Measurements from ENCODE around the gene AFTPH.

The AFTPH gene

GRCh38 chr2:64538764-64539433 is 14.8 kb downstream of the AFTPH start:
- in situ Hi-C loops (cut with HindIII; ENCODE audit: low sequenced_read_pairs) = no loop called here

GRCh38 chr2:64540615-64541014 is 16.5 kb downstream of the AFTPH start:
- in situ Hi-C loops (cut with HindIII; ENCODE audit: low sequenced_read_pairs) = no loop called here

GRCh38 chr2:64541547-64541946 is 17.4 kb downstream of the AFTPH start:
- in situ Hi-C loops (cut with HindIII; ENCODE audit: low sequenced_read_pairs) = no loop called here

- in situ Hi-C loops (cut with HindIII; ENCODE audit: low sequenced_read_pairs) = no loop called here
These were observed 18.2 kb downstream of the AFTPH start for GRCh38 chr2:64542071-64543007.

GRCh38 chr2:64543008-64543697 is 19.0 kb downstream of the AFTPH start:
- in situ Hi-C loops (cut with HindIII; ENCODE audit: low sequenced_read_pairs) = no loop called here

GRCh38 chr2:64548761-64549160 is 24.6 kb downstream of the AFTPH start:
- in situ Hi-C loops (cut with HindIII; ENCODE audit: low sequenced_read_pairs) = no loop called here

- in situ Hi-C loops (cut with HindIII; ENCODE audit: low sequenced_read_pairs) = no loop called here
These were observed 25.9 kb downstream of the AFTPH start for GRCh38 chr2:64550042-64550441.

- in situ Hi-C loops (cut with HindIII; ENCODE audit: low sequenced_read_pairs) = no loop called here
These were observed 27.7 kb downstream of the AFTPH start for GRCh38 chr2:64551851-64552250.

- in situ Hi-C loops (cut with HindIII; ENCODE audit: low sequenced_read_pairs) = no loop called here
These were observed 30.0 kb downstream of the AFTPH start for GRCh38 chr2:64554117-64554516.

- in situ Hi-C loops (cut with HindIII; ENCODE audit: low sequenced_read_pairs) = no loop called here
These were observed 34.4 kb downstream of the AFTPH start for GRCh38 chr2:64558445-64559081.

- in situ Hi-C loops (cut with HindIII; ENCODE audit: low sequenced_read_pairs) = no loop called here
These were observed 38.1 kb downstream of the AFTPH start for GRCh38 chr2:64562148-64562784.

GRCh38 chr2:64563436-64563938 is 39.4 kb downstream of the AFTPH start:
- in situ Hi-C loops (cut with HindIII; ENCODE audit: low sequenced_read_pairs) = no loop called here

GRCh38 chr2:64565949-64566710 is 42.0 kb downstream of the AFTPH start:
- in situ Hi-C loops (cut with HindIII; ENCODE audit: low sequenced_read_pairs) = no loop called here

- in situ Hi-C loops (cut with HindIII; ENCODE audit: low sequenced_read_pairs) = no loop called here
These were observed 43.3 kb downstream of the AFTPH start for GRCh38 chr2:64567473-64567872.

GRCh38 chr2:64568836-64569235 is 44.7 kb downstream of the AFTPH start:
- in situ Hi-C loops (cut with HindIII; ENCODE audit: low sequenced_read_pairs) = no loop called here

GRCh38 chr2:64574871-64575270 is 50.7 kb downstream of the AFTPH start:
- in situ Hi-C loops (cut with HindIII; ENCODE audit: low sequenced_read_pairs) = loop anchor here (5.0 kb wide), 3 partner anchors 52 to 92 kb away; no protein-coding TSS in a partner anchor

GRCh38 chr2:64581018-64581417 is 56.9 kb downstream of the AFTPH start:
- in situ Hi-C loops (cut with HindIII; ENCODE audit: low sequenced_read_pairs) = no loop called here

- in situ Hi-C loops (cut with HindIII; ENCODE audit: low sequenced_read_pairs) = no loop called here
These were observed 57.8 kb downstream of the AFTPH start for GRCh38 chr2:64581777-64582539.

Data from endothelial cell of hepatic sinusoid (primary cell).